Measurements from ENCODE around the gene EXOSC10. TPM values are rescaled to one million over a fixed set of nuclear protein-coding genes. Genes with fewer than 3 reads are reported as not detected.
A peak's percentile ranks its signal among the peaks of the same experiment; 100 is the strongest.
"Not testable (repeated sequence)": the region's sequence is repeated elsewhere in the genome, so short reads cannot be mapped to it uniquely, and the experiment has no call there.

EXOSC10 gene
- total RNA-seq, 1 donor from 2014 or later, result 104 TPM

- no peak for DNase-seq (ENCODE audit: low spot score, unreplicated experiment)
- H3K27ac Mint-ChIP-seq, result no peak overlapping the region
- H3K9me3 Mint-ChIP-seq (ENCODE audit: low read depth), result no peaks in the 10 kb centered on the region
- peaks cover 35% of the 10 kb centered on the region for H3K36me3 Mint-ChIP-seq (ENCODE audit: insufficient read depth)
- peaks cover 6% of the 10 kb centered on the region for H3K4me1 Mint-ChIP-seq (ENCODE audit: low read depth)
- TF ChIP-seq CTCF (IDR thresholded peaks at IDR 0.05; ENCODE audit: unreplicated experiment), result no peak
- H3K4me3 Mint-ChIP-seq (ENCODE audit: low read depth), result no peak overlapping the region
- no peaks in the 10 kb centered on the region for H3K27me3 Mint-ChIP-seq
Measured at GRCh38 chr1:11064942-11065341, 34.7 kb downstream of the EXOSC10 start.

- DNase-seq (ENCODE audit: low spot score, unreplicated experiment); H3K27ac Mint-ChIP-seq; H3K27me3 Mint-ChIP-seq; H3K4me3 Mint-ChIP-seq (ENCODE audit: low read depth); H3K9me3 Mint-ChIP-seq (ENCODE audit: low read depth); H3K4me1 Mint-ChIP-seq (ENCODE audit: low read depth): not testable (repeated sequence)
- peaks cover 31% of the 10 kb centered on the region for H3K36me3 Mint-ChIP-seq (ENCODE audit: insufficient read depth)
Measured at GRCh38 chr1:11063937-11064537, 35.6 kb downstream of the EXOSC10 start.

- Mint-ChIP-seq H3K4me3 (ENCODE audit: low read depth) (no peak overlapping the region), H3K4me1 (ENCODE audit: low read depth) (peaks cover 10% of the 10 kb centered on the region), H3K36me3 (ENCODE audit: insufficient read depth) (peaks cover 28% of the 10 kb centered on the region), H3K9me3 (ENCODE audit: low read depth) (no peaks in the 10 kb centered on the region), H3K27ac (no peak overlapping the region), H3K27me3 (no peaks in the 10 kb centered on the region)
- DNase-seq (ENCODE audit: low spot score, unreplicated experiment), result no peak
- TF ChIP-seq CTCF (IDR thresholded peaks at IDR 0.05; ENCODE audit: unreplicated experiment), result no peak
Measured at GRCh38 chr1:11062965-11063401, 36.7 kb downstream of the EXOSC10 start.

GRCh38 chr1:11061652-11062365 is 37.9 kb downstream of the EXOSC10 start:
- Mint-ChIP-seq H3K9me3 (ENCODE audit: low read depth) (no peaks in the 10 kb centered on the region), H3K27ac (no peak overlapping the region), H3K27me3 (no peaks in the 10 kb centered on the region), H3K4me3 (ENCODE audit: low read depth) (peak overlapping the region; percentile 19), H3K36me3 (ENCODE audit: insufficient read depth) (peaks cover 27% of the 10 kb centered on the region), H3K4me1 (ENCODE audit: low read depth) (peaks cover 10% of the 10 kb centered on the region)
- no peak for DNase-seq (ENCODE audit: low spot score, unreplicated experiment)
- no peak for TF ChIP-seq CTCF (IDR thresholded peaks at IDR 0.05; ENCODE audit: unreplicated experiment)

GRCh38 chr1:11059968-11060830 is 39.5 kb downstream of the EXOSC10 start, which contains the start of gene SRM:
Gene SRM (minus strand): TSS chr1:11060018. CDS start chr1:11059943, 75 bp downstream.
- H3K4me3 Mint-ChIP-seq (ENCODE audit: low read depth), result peak within 1 kb of the TSS; percentile 92
- no peaks in the 10 kb centered on the region for H3K9me3 Mint-ChIP-seq (ENCODE audit: low read depth)
- TF ChIP-seq CTCF (IDR thresholded peaks at IDR 0.05; ENCODE audit: unreplicated experiment), result peak; percentile 60
- H3K27ac Mint-ChIP-seq, result peak within 1 kb of the TSS; percentile 95
- H3K27me3 Mint-ChIP-seq, result no peaks in the 10 kb centered on the region
- H3K36me3 Mint-ChIP-seq (ENCODE audit: insufficient read depth), result peaks cover 15% of the 10 kb centered on the region
- peak; percentile 84 for DNase-seq (ENCODE audit: low spot score, unreplicated experiment)
- peaks cover 10% of the 10 kb centered on the region for H3K4me1 Mint-ChIP-seq (ENCODE audit: low read depth)

Data from progenitor cell of endocrine pancreas (in vitro differentiated cells).